NB4 (cell line): ENCODE data around the gene PGGHG.

Experiments used
- DNase-seq: peaks from one replicate; pipeline ENCODE4 v3.0.0; 2010; ENCODE audit warnings: low read depth
- H3K4me3 ChIP-seq: one replicate; pipeline ENCODE4 v1.5.1; 2011; ENCODE audit warnings: mild to moderate bottlenecking, low read depth, low read length, moderate library complexity
- CTCF ChIP-seq: IDR thresholded peaks from one replicate; pipeline ENCODE4 v1.5.1; 2012; ENCODE audit warnings: low read depth, low read length
- MAX ChIP-seq: IDR thresholded peaks from 2 replicates; pipeline ENCODE4 v1.6.1; 2011; ENCODE audit warnings: low read depth, low read length
- MYC ChIP-seq: IDR thresholded peaks from 2 replicates; pipeline ENCODE4 v1.6.1; 2011; ENCODE audit warnings: low read depth, low read length
- POLR2A ChIP-seq: IDR thresholded peaks from 2 replicates; pipeline ENCODE4 v1.6.1; 2011; ENCODE audit warnings: mild to moderate bottlenecking; ENCODE audit not compliant: insufficient read length; ENCODE audit errors: extremely low read depth

PGGHG gene

GRCh38 chr11:253886-254270 lies 35.0 kb upstream of the PGGHG start:
- H3K4me3 ChIP-seq: no peak overlapping the region
- DNase-seq: no peak
- TF ChIP-seq MYC: no peak
- TF ChIP-seq POLR2A: no peak
- TF ChIP-seq MAX: no peak
- TF ChIP-seq CTCF: no peak

GRCh38 chr11:255176-255575 lies 33.8 kb upstream of the PGGHG start:
- DNase-seq: no peak

GRCh38 chr11:255816-256215 lies 33.1 kb upstream of the PGGHG start:
- no peak for TF ChIP-seq MAX
- no peak for TF ChIP-seq POLR2A
- no peak for TF ChIP-seq MYC
- no peak for TF ChIP-seq CTCF
- DNase-seq: no peak
- no peak overlapping the region for H3K4me3 ChIP-seq

More at GRCh38 chr11:255176-255575, 33.8 kb upstream of the PGGHG start:
- TF ChIP-seq MYC: no peak
- TF ChIP-seq MAX: no peak
- TF ChIP-seq CTCF: no peak
- no peak for TF ChIP-seq POLR2A
- H3K4me3 ChIP-seq: no peak overlapping the region

- TF ChIP-seq POLR2A (no peak), CTCF (no peak), MAX (no peak), MYC (no peak)
- peak; percentile 48 for DNase-seq
- H3K4me3 ChIP-seq: no peak overlapping the region
Observed at GRCh38 chr11:256952-257737, 31.8 kb upstream of the PGGHG start.

- peak; percentile 22 for DNase-seq
- no peak overlapping the region for H3K4me3 ChIP-seq
Observed at GRCh38 chr11:257766-258493, 31.0 kb upstream of the PGGHG start.

More at GRCh38 chr11:257766-258493, 31.0 kb upstream of the PGGHG start:
- no peak for TF ChIP-seq MYC
- no peak for TF ChIP-seq MAX
- TF ChIP-seq POLR2A: no peak
- TF ChIP-seq CTCF: no peak
